PFSK-1 (cell line): Measurements from ENCODE around the gene CNKSR1.
A peak's percentile ranks its signal among the peaks of the same experiment; 100 is the strongest.

Experiments used
- FOXP2 ChIP-seq: optimal IDR thresholded peaks from 2 replicates; pipeline ENCODE3; 2011; ENCODE audit warnings: borderline replicate concordance, control low read depth, inconsistent platforms; ENCODE audit not compliant: insufficient read depth; ENCODE audit errors: extremely low read length, extremely low read depth
- POLR2AphosphoS5 ChIP-seq: IDR thresholded peaks from 2 replicates; pipeline ENCODE4 v1.6.1; 2012; ENCODE audit warnings: low read depth, mild to moderate bottlenecking, control low read depth, low read length, moderate library complexity
- SIN3A ChIP-seq: IDR thresholded peaks from 2 replicates; pipeline ENCODE4 v1.6.1; 2012; ENCODE audit warnings: mild to moderate bottlenecking, low read length, moderate library complexity, borderline replicate concordance; ENCODE audit not compliant: insufficient read depth
- TAF1 ChIP-seq: IDR thresholded peaks from 2 replicates; pipeline ENCODE4 v1.6.1; 2012; ENCODE audit warnings: low read length, control low read depth, borderline replicate concordance; ENCODE audit not compliant: insufficient read depth
- TF ChIP-seq, protein P1 (sequence below), 2 experiments: IDR thresholded peaks; 2 replicates each; pipeline versions ENCODE4 v1.6.1 to v1.8.0; 2011 to 2012; ENCODE audit warnings: low read depth in 2 of 2, low read length in 2 of 2, control low read depth in 1 of 2, inconsistent platforms in 1 of 2, mild to moderate bottlenecking in 1 of 2, moderate library complexity in 1 of 2; ENCODE audit not compliant: insufficient read depth in 1 of 2

CNKSR1 gene

GRCh38 chr1:26168410-26169197 is 8.7 kb upstream of the CNKSR1 start, which contains the start of gene C1orf232:
TSS of gene C1orf232 (minus strand) at chr1:26168963. CDS start at chr1:26168499, 464 bp downstream.
- TF ChIP-seq POLR2AphosphoS5 (no peak), SIN3A (no peak), TAF1 (no peak), FOXP2 (no peak)
- TF ChIP-seq, protein P1, sequence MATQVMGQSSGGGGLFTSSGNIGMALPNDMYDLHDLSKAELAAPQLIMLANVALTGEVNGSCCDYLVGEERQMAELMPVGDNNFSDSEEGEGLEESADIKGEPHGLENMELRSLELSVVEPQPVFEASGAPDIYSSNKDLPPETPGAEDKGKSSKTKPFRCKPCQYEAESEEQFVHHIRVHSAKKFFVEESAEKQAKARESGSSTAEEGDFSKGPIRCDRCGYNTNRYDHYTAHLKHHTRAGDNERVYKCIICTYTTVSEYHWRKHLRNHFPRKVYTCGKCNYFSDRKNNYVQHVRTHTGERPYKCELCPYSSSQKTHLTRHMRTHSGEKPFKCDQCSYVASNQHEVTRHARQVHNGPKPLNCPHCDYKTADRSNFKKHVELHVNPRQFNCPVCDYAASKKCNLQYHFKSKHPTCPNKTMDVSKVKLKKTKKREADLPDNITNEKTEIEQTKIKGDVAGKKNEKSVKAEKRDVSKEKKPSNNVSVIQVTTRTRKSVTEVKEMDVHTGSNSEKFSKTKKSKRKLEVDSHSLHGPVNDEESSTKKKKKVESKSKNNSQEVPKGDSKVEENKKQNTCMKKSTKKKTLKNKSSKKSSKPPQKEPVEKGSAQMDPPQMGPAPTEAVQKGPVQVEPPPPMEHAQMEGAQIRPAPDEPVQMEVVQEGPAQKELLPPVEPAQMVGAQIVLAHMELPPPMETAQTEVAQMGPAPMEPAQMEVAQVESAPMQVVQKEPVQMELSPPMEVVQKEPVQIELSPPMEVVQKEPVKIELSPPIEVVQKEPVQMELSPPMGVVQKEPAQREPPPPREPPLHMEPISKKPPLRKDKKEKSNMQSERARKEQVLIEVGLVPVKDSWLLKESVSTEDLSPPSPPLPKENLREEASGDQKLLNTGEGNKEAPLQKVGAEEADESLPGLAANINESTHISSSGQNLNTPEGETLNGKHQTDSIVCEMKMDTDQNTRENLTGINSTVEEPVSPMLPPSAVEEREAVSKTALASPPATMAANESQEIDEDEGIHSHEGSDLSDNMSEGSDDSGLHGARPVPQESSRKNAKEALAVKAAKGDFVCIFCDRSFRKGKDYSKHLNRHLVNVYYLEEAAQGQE (IDR thresholded peaks at IDR 0.05; ENCODE audit: insufficient read depth in 1 of 2, low read depth in 2 of 2, low read length in 2 of 2) = no peak

GRCh38 chr1:26169198-26169554 is 8.1 kb upstream of the CNKSR1 start:
- TF ChIP-seq, protein P1 (IDR thresholded peaks at IDR 0.05; ENCODE audit: insufficient read depth in 1 of 2, low read depth in 2 of 2, low read length in 2 of 2) = no peak
- no peak for TF ChIP-seq POLR2AphosphoS5
- TF ChIP-seq FOXP2 = no peak
- TF ChIP-seq TAF1 = no peak
- TF ChIP-seq SIN3A = no peak

DNA sequence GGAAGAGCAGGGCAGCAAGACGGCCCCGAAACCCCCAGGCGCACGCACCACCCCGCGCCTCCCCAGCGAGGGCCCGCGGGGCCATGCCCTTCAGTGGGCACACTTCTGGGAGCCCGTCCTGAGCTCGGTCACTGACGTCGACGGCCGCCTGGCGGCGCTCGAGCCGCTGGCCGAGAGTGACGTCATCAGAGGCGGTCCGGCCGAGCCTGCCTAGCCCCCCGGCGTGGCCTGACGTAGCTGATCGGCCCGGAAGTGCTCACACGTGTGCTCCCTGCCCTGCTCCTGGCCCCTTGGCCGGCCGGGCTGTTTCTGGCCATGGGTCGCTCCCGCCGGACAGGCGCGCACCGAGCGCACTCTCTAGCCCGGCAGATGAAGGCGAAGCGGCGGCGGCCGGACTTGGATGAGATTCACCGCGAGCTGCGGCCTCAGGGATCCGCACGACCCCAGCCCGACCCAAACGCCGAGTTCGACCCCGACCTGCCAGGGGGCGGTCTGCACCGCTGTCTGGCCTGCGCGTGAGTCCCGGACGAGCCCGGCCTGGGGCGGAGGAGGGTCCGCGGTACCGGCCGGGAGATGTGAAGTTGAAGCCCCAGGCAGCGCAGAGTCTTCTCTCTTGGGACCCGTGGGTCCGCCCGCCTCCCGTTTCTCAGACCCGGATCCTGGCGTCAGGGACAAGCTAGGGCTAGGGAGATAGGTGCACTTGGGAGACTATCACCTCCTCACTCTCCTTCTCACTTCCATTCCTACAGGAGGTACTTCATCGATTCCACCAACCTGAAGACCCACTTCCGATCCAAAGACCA is 7.4 kb upstream of the CNKSR1 start, which contains the start of gene ZNF593:
Gene ZNF593 (plus strand): TSS at position 240 of the 803 bp plus-strand sequence. CDS start 76 bp downstream, at position 316.
- peak; percentile 97 for TF ChIP-seq FOXP2
- peak; percentile 82; the same call in 1 of the 2 replicates for TF ChIP-seq SIN3A
- TF ChIP-seq, protein P1 (IDR thresholded peaks at IDR 0.05; ENCODE audit: insufficient read depth in 1 of 2, low read depth in 2 of 2, low read length in 2 of 2) = 0 out of 4 replicates have a peak, but pooled peaks of 1 of the 2 experiments have one; percentile 31
- peak; percentile 84 for TF ChIP-seq POLR2AphosphoS5
- peak; percentile 77; the same call in 1 of the 2 replicates for TF ChIP-seq TAF1

GRCh38 chr1:26170472-26170821 is 6.8 kb upstream of the CNKSR1 start:
- no peak for TF ChIP-seq SIN3A
- no peak for TF ChIP-seq FOXP2
- TF ChIP-seq TAF1 = no peak

DNA sequence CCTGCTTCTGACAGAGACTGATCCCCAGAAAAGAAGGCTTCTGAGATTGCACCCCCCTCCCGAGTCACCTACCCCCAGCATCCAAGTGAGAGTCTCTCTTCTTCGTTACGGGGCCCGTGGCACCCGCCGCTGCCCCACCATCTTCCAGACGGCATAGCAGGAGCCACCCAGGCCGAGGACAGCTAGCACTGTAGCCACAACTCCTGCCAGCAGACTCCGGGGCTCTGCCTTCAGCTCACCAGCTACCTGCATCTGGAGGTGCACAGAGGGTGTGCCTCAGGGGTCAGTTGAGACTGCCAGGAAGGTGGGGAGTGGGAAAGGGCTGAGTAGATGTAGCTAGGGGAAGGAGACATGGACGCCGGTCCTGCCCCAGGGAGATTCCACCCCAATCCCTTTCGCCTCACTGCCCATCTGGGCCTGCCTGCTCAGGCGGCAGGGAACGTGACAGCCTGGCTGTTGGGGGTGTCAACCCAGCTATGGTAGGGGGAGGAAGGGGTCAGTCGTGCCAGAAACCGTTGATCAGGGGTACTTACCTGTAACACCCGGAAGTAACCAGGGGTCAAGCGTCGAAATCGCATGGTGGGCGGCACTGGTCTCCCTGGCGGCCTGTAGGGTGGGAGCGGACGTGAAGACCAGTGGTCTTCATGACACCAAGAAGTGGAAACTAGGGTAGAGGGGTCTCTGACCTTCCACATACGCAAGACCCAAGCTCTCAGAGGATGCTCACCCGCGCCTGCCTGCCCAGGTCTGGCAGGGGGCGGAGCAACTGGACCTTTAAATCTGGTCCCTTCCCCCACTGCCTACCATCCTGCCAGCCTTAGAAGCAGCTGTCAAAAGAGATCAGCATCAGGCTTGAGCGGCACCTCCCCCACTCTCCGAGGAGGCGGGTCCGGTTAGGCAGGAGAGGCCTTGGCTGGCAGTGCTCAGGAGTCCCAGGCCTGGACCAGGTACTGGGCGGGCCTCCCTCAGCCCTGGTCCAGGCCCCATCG is 5.9 kb upstream of the CNKSR1 start, which contains the start of gene ZNF593OS:
Gene ZNF593OS (minus strand): TSS at position 749 of the 989 bp plus-strand sequence. CDS start 171 bp downstream, at position 578.
- no peak for TF ChIP-seq TAF1
- no peak for TF ChIP-seq SIN3A
- TF ChIP-seq, protein P1 (IDR thresholded peaks at IDR 0.05; ENCODE audit: insufficient read depth in 1 of 2, low read depth in 2 of 2, low read length in 2 of 2) = no peak
- TF ChIP-seq FOXP2 = no peak
- no peak for TF ChIP-seq POLR2AphosphoS5
